Keratinocyte (primary cell): Measurements from ENCODE around the gene TBCD. TPM values are rescaled to one million over a fixed set of nuclear protein-coding genes. Genes with fewer than 3 reads are reported as not detected.

Experiments
- DNase-seq: peaks from one replicate; pipeline ENCODE4 v3.0.0-alpha.2; 2011; ENCODE audit warnings: low read depth, missing footprints, low spot score
- FAIRE-seq: peaks from 2 replicates; lab custom pipeline; 2011; peaks lifted over from hg19 to GRCh38; lab: Jason Lieb, UNC
- H2AFZ ChIP-seq: 2 replicates; pipeline ENCODE4 v1.6.0; 2012; ENCODE audit warnings: low read length, control low read depth, inconsistent platforms; ENCODE audit not compliant: control insufficient read depth
- H3K27ac ChIP-seq: 2 replicates; pipeline ENCODE4 v1.5.1; 2011; ENCODE audit warnings: low read length; ENCODE audit not compliant: control insufficient read depth, insufficient read depth
- H3K27me3 ChIP-seq: 3 replicates; pipeline ENCODE4 v1.6.0; 2011; ENCODE audit warnings: low read length; ENCODE audit not compliant: control insufficient read depth, insufficient read depth; ENCODE audit errors: extremely low read depth
- H3K36me3 ChIP-seq, 2 experiments: 2 replicates in 1 of 2; 3 replicates in 1 of 2; pipeline ENCODE4 v1.5.1; 2011; ENCODE audit warnings: low read length in 2 of 2, mild to moderate bottlenecking in 1 of 2; ENCODE audit not compliant: control insufficient read depth in 2 of 2, insufficient read depth in 2 of 2; ENCODE audit errors: extremely low read depth in 1 of 2
- H3K4me1 ChIP-seq: 3 replicates; pipeline ENCODE4 v1.5.1; 2011; ENCODE audit warnings: low read length; ENCODE audit not compliant: control insufficient read depth, insufficient read depth; ENCODE audit errors: extremely low read depth
- H3K4me2 ChIP-seq: 3 replicates; pipeline ENCODE4 v1.6.0; 2011; ENCODE audit warnings: low read depth, low read length; ENCODE audit not compliant: control insufficient read depth, insufficient read depth; ENCODE audit errors: extremely low read depth
- H3K4me3 ChIP-seq, 3 experiments: fragments of 200-600 bp in 1 of 3; sonication (generic) in 1 of 3; 2 replicates in 2 of 3; 3 replicates in 1 of 3; pipeline ENCODE4 v1.5.1; 2011 to 2016; ENCODE audit warnings: low read length in 3 of 3, mild to moderate bottlenecking in 3 of 3, control low read depth in 2 of 3, inconsistent platforms in 1 of 3, low read depth in 1 of 3, mixed read lengths in 1 of 3, mixed run types in 1 of 3, moderate library complexity in 1 of 3; ENCODE audit not compliant: control insufficient read depth in 2 of 3, insufficient read depth in 2 of 3; ENCODE audit errors: extremely low read depth in 1 of 3
- H3K79me2 ChIP-seq: 2 replicates; pipeline ENCODE4 v1.6.0; 2012; ENCODE audit warnings: low read length; ENCODE audit not compliant: control insufficient read depth, insufficient read depth
- H3K9ac ChIP-seq: 3 replicates; pipeline ENCODE4 v1.6.0; 2011; ENCODE audit warnings: low read length; ENCODE audit not compliant: control insufficient read depth, insufficient read depth; ENCODE audit errors: extremely low read depth
- H3K9me1 ChIP-seq: 3 replicates; pipeline ENCODE4 v1.6.0; 2011; ENCODE audit warnings: low read length; ENCODE audit not compliant: control insufficient read depth, insufficient read depth; ENCODE audit errors: extremely low read depth
- H3K9me3 ChIP-seq: 2 replicates; pipeline ENCODE4 v1.5.1; 2012; ENCODE audit warnings: low read depth, low read length; ENCODE audit not compliant: control insufficient read depth
- H4K20me1 ChIP-seq: 3 replicates; pipeline ENCODE4 v1.6.0; 2011; ENCODE audit warnings: low read length; ENCODE audit not compliant: control insufficient read depth, insufficient read depth; ENCODE audit errors: extremely low read depth
- EZH2 ChIP-seq: IDR thresholded peaks from one replicate; pipeline ENCODE4 v1.6.1; 2012; ENCODE audit warnings: inconsistent platforms, mild to moderate bottlenecking, low read length, moderate library complexity
- dilution Hi-C: fragments of 300-500 bp; cut with MboI; formaldehyde crosslinking; loops from one replicate; pipeline ENCODE4 v1.7.0; 2020; ENCODE audit warnings: low sequenced_read_pairs; ENCODE audit not compliant: extremely low pct_ligation_motif_present
- polyA plus RNA-seq, 5 experiments: library from polyadenylated mRNA; depleted of rRNA in 3 of 5; stranded (reverse) in 3 of 5; stranded (forward) in 1 of 5; unstranded in 1 of 5; fragments of >200 nt; gene quantifications; 1 replicate in 1 of 5; 2 replicates in 3 of 5; 3 replicates in 1 of 5; pipeline versions ENCODE4 v1.2.1 to v1.2.3, GENCODE V29; 2011 to 2012; ENCODE audit warnings: missing spikeins in 2 of 5, low read depth in 1 of 5, low replicate concordance in 1 of 5
- TF ChIP-seq, protein P1 (sequence below), 3 experiments: IDR thresholded peaks in 1 of 3; conservative IDR thresholded peaks in 1 of 3; optimal IDR thresholded peaks in 1 of 3; 2 replicates in 2 of 3; 3 replicates in 1 of 3; pipeline versions ENCODE3 to v1.5.1; 2011; ENCODE audit warnings: low read length in 3 of 3, mild to moderate bottlenecking in 3 of 3, moderate library complexity in 2 of 3, control low read depth in 1 of 3, inconsistent platforms in 1 of 3; ENCODE audit not compliant: insufficient read depth in 2 of 3; ENCODE audit errors: extremely low read depth in 1 of 3

Gene TBCD
- polyA plus RNA-seq, 1 donor (not counting 4 experiments of a cell fraction or from before 2014, with no cell fraction given) = 36.2 TPM

DNA sequence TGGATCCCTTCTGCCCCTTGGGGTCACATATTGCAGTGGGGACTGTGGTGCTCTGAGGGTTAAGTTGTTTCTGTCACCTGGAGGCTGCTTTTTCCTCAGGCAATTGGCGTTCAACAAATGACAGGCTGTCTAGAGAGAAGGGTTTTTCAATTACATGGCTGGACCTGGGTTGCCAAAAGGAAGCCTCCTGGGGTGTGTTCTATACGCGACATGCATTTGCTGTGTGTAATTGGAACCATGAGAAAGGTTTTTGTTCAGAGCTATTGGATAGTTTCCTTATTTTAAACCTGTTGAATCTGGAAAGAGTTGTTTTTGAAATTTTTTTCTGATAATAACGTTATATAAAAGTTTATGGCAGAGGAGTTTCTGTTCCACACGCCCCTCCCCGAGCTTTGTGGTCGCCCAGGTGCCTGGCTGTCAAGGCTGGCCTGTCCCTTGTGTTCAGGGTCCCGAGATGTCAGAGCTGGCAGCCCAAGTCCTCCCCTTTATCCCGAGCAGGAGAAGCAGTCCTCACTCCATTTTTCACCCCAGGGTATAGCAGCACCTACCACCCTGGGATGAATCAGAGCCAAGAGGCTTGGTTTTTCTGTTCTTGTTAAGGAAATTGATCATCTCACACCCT, 114.0 kb downstream of the TBCD start:
- Histone ChIP-seq H3K9ac (peak overlapping the region; percentile 13), H4K20me1 (no peaks in the 10 kb centered on the region), H3K4me2 (no peak overlapping the region), H3K27me3 (no peaks in the 10 kb centered on the region), H3K36me3 (peaks cover 0 to 4% of the 10 kb centered on the region in 2 experiments), H2AFZ (no peak overlapping the region), H3K9me3 (no peaks in the 10 kb centered on the region), H3K4me3 (no peak overlapping the region), H3K27ac (no peak overlapping the region), H3K9me1 (no peaks in the 10 kb centered on the region), H3K79me2 (peaks cover 19% of the 10 kb centered on the region), H3K4me1 (peaks cover 11% of the 10 kb centered on the region)
- FAIRE-seq = no peak
- dilution Hi-C loops = no loop called here
- TF ChIP-seq, protein P1, sequence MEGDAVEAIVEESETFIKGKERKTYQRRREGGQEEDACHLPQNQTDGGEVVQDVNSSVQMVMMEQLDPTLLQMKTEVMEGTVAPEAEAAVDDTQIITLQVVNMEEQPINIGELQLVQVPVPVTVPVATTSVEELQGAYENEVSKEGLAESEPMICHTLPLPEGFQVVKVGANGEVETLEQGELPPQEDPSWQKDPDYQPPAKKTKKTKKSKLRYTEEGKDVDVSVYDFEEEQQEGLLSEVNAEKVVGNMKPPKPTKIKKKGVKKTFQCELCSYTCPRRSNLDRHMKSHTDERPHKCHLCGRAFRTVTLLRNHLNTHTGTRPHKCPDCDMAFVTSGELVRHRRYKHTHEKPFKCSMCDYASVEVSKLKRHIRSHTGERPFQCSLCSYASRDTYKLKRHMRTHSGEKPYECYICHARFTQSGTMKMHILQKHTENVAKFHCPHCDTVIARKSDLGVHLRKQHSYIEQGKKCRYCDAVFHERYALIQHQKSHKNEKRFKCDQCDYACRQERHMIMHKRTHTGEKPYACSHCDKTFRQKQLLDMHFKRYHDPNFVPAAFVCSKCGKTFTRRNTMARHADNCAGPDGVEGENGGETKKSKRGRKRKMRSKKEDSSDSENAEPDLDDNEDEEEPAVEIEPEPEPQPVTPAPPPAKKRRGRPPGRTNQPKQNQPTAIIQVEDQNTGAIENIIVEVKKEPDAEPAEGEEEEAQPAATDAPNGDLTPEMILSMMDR (optimal IDR thresholded peaks at IDR 0.05 in 1 of 3, IDR thresholded peaks at IDR 0.05 in 1 of 3, conservative IDR thresholded peaks at IDR 0.05 in 1 of 3; ENCODE audit: extremely low read depth in 1 of 3, insufficient read depth in 2 of 3, low read length in 3 of 3) = no peak
- no peak for TF ChIP-seq EZH2
- DNase-seq = no peak

GRCh38 chr17:82866590-82867191, 114.8 kb downstream of the TBCD start:
- Histone ChIP-seq H3K4me2 (no peak overlapping the region), H2AFZ (no peak overlapping the region), H3K27me3 (no peaks in the 10 kb centered on the region), H3K27ac (no peak overlapping the region), H3K9ac (no peak overlapping the region), H3K4me3 (no peak overlapping the region), H3K9me3 (no peaks in the 10 kb centered on the region), H3K79me2 (peaks cover 19% of the 10 kb centered on the region), H3K4me1 (peaks cover 11% of the 10 kb centered on the region), H3K36me3 (peaks cover 1 to 6% of the 10 kb centered on the region in 2 experiments), H4K20me1 (no peaks in the 10 kb centered on the region), H3K9me1 (no peaks in the 10 kb centered on the region)
- FAIRE-seq = no peak
- dilution Hi-C loops = no loop called here
- DNase-seq = no peak
- TF ChIP-seq, protein P1 (optimal IDR thresholded peaks at IDR 0.05 in 1 of 3, IDR thresholded peaks at IDR 0.05 in 1 of 3, conservative IDR thresholded peaks at IDR 0.05 in 1 of 3; ENCODE audit: extremely low read depth in 1 of 3, insufficient read depth in 2 of 3, low read length in 3 of 3) = no peak
- TF ChIP-seq EZH2 = no peak
